Smooth muscle cell (in vitro differentiated cells): ENCODE data around the gene KCTD3. TPM values are rescaled to one million over a fixed set of nuclear protein-coding genes. Genes with fewer than 3 reads are reported as not detected.

Experiments
- DNase-seq: peaks from one replicate; lab custom pipeline; 2025; ENCODE audit not compliant: unreplicated experiment; lab: John Stamatoyannopoulos, UW
- H2AFZ ChIP-seq: fragments of 200-600 bp; sonication (generic); 2 replicates; pipeline ENCODE4 v1.6.0; 2016; ENCODE audit warnings: antibody characterized with exemption, low read depth, mild to moderate bottlenecking
- H3F3A ChIP-seq: fragments of 200-600 bp; sonication (generic); 2 replicates; pipeline ENCODE4 v1.6.0; 2017; ENCODE audit warnings: antibody characterized with exemption, low read depth
- H3K27ac ChIP-seq: fragments of 200-600 bp; sonication (generic); 2 replicates; pipeline ENCODE4 v1.5.1; 2016; ENCODE audit warnings: low read depth, mild to moderate bottlenecking
- H3K27me3 ChIP-seq: fragments of 200-600 bp; sonication (generic); 2 replicates; pipeline ENCODE4 v1.6.1; 2016; ENCODE audit warnings: low read depth, mild to moderate bottlenecking
- H3K36me3 ChIP-seq: fragments of 200-600 bp; sonication (generic); 2 replicates; pipeline ENCODE4 v1.5.1; 2016; ENCODE audit warnings: low read depth
- H3K4me1 ChIP-seq: fragments of 200-600 bp; sonication (generic); 2 replicates; pipeline ENCODE4 v1.5.1; 2016; ENCODE audit warnings: low read depth
- H3K4me2 ChIP-seq: fragments of 200-600 bp; sonication (generic); 2 replicates; pipeline ENCODE4 v1.6.0; 2016; ENCODE audit warnings: mild to moderate bottlenecking
- H3K4me3 ChIP-seq: fragments of 200-600 bp; sonication (generic); 2 replicates; pipeline ENCODE4 v1.5.1; 2016; ENCODE audit warnings: mild to moderate bottlenecking
- H3K79me2 ChIP-seq: fragments of 200-600 bp; sonication (generic); 2 replicates; pipeline ENCODE4 v1.6.0; 2016; ENCODE audit warnings: low read depth, mild to moderate bottlenecking
- H3K9ac ChIP-seq: fragments of 200-600 bp; sonication (generic); 2 replicates; pipeline ENCODE4 v1.6.0; 2016; ENCODE audit warnings: low read depth
- H3K9me3 ChIP-seq: fragments of 200-600 bp; sonication (generic); replicated peaks from 2 replicates; pipeline ENCODE4 v1.5.1; 2016; ENCODE audit warnings: low read depth
- H4K20me1 ChIP-seq: fragments of 200-600 bp; sonication (generic); 2 replicates; pipeline ENCODE4 v1.6.0; 2016; ENCODE audit warnings: low read depth
- CTCF ChIP-seq: fragments of 200-600 bp; sonication (generic); IDR thresholded peaks from 2 replicates; pipeline ENCODE4 v1.5.1; 2017; ENCODE audit warnings: borderline replicate concordance, mild to moderate bottlenecking, antibody characterized with exemption; ENCODE audit not compliant: insufficient read depth, poor library complexity, severe bottlenecking
- WGBS: methylation state at CpG from one replicate; pipeline ENCODE4 v1.1.7; 2016; ENCODE audit warnings: low lambda C conversion rate; 5-methylcytosine and 5-hydroxymethylcytosine counted together
- polyA plus RNA-seq: library from polyadenylated mRNA; unstranded; fragments of >200 nt; fragmentation: Nextera tagmentation; extraction: Ambion mirVana; gene quantifications from 2 replicates; pipeline ENCODE4 v1.2.1, GENCODE V29; 2016
- total RNA-seq: library from RNA; depleted of rRNA; stranded (reverse); fragments of >200 nt; gene quantifications from 2 replicates; pipeline ENCODE4 v1.2.3, GENCODE V29; 2014

Gene KCTD3
- total and polyA plus RNA-seq, 2 experiments from 2014 or later, result 15.7 to 33.3 TPM

GRCh38 chr1:215530401-215530984, 36.6 kb upstream of the KCTD3 start:
- no peaks in the 10 kb centered on the region for H3K4me1 ChIP-seq
- H3F3A ChIP-seq, result no peaks in the 10 kb centered on the region
- no peak overlapping the region for H3K4me3 ChIP-seq
- H4K20me1 ChIP-seq, result no peaks in the 10 kb centered on the region
- no peaks in the 10 kb centered on the region for H3K79me2 ChIP-seq
- no peak overlapping the region for H2AFZ ChIP-seq
- no peak for DNase-seq
- no peak for TF ChIP-seq CTCF
- peaks cover 7% of the 10 kb centered on the region for H3K27me3 ChIP-seq
- no peaks in the 10 kb centered on the region for H3K9me3 ChIP-seq
- no peak overlapping the region for H3K9ac ChIP-seq
- no peak overlapping the region for H3K4me2 ChIP-seq
- WGBS, result 90% methylated on average over 5 of the region's 5 CpGs
- no peak overlapping the region for H3K27ac ChIP-seq
- no peaks in the 10 kb centered on the region for H3K36me3 ChIP-seq

GRCh38 chr1:215539803-215540570, 27.1 kb upstream of the KCTD3 start:
- no peaks in the 10 kb centered on the region for H3K4me1 ChIP-seq
- H3K9me3 ChIP-seq, result no peaks in the 10 kb centered on the region
- H3K27me3 ChIP-seq, result no peaks in the 10 kb centered on the region
- H3K79me2 ChIP-seq, result no peaks in the 10 kb centered on the region
- no peak overlapping the region for H2AFZ ChIP-seq
- H3F3A ChIP-seq, result no peaks in the 10 kb centered on the region
- DNase-seq, result no peak
- no peak overlapping the region for H3K27ac ChIP-seq
- WGBS, result 95% methylated on average over 5 of the region's 5 CpGs
- H3K9ac ChIP-seq, result no peak overlapping the region
- no peak overlapping the region for H3K4me3 ChIP-seq
- no peaks in the 10 kb centered on the region for H3K36me3 ChIP-seq
- no peaks in the 10 kb centered on the region for H4K20me1 ChIP-seq
- H3K4me2 ChIP-seq, result no peak overlapping the region
- TF ChIP-seq CTCF, result no peak

- Histone ChIP-seq H4K20me1 (no peaks in the 10 kb centered on the region), H3K9ac (no peak overlapping the region), H3K9me3 (no peaks in the 10 kb centered on the region), H3K27ac (no peak overlapping the region), H3K4me2 (no peak overlapping the region), H3K4me1 (no peaks in the 10 kb centered on the region), H3K79me2 (no peaks in the 10 kb centered on the region), H3K4me3 (no peak overlapping the region), H2AFZ (no peak overlapping the region), H3K27me3 (no peaks in the 10 kb centered on the region), H3K36me3 (no peaks in the 10 kb centered on the region), H3F3A (no peaks in the 10 kb centered on the region)
- WGBS, result 79% methylated on average over 1 of the region's 1 CpG
- no peak for DNase-seq
- TF ChIP-seq CTCF, result no peak
Observed at GRCh38 chr1:215542301-215542700, 24.8 kb upstream of the KCTD3 start.
